Stimulated activated CD8-positive, alpha-beta memory T cell treated with anti-CD3 and anti-CD28 coated beads, Interleukin-12 subunit alpha, Interleukin-12 subunit beta, amount 100 ng/mL, for 4 hours (primary cell): ENCODE measurements around the gene CWF19L2.
"Not testable (repeated sequence)": the region's sequence is repeated elsewhere in the genome, so short reads cannot be mapped to it uniquely, and the experiment has no call there.

Experiments
- DNase-seq: peaks from one replicate; pipeline ENCODE4 v3.0.0-alpha.2; 2020; ENCODE audit warnings: low read depth

Gene CWF19L2

GRCh38 chr11:107457558-107458271 lies at the start of gene CWF19L2:
CWF19L2 (minus strand) TSS chr11:107457825; CDS start chr11:107457816, 9 bp downstream.
- DNase-seq: peak; percentile 76

GRCh38 chr11:107505647-107506225 lies 48.1 kb upstream of the CWF19L2 start:
- no peak for DNase-seq

- DNase-seq: no peak
Measured at GRCh38 chr11:107504981-107505380, 47.4 kb upstream of the CWF19L2 start.

- no peak for DNase-seq
Measured at GRCh38 chr11:107501713-107502112, 44.1 kb upstream of the CWF19L2 start.

GRCh38 chr11:107497371-107497770 lies 39.7 kb upstream of the CWF19L2 start:
- DNase-seq: not testable (repeated sequence)

GRCh38 chr11:107496011-107496410 lies 38.4 kb upstream of the CWF19L2 start:
- no peak for DNase-seq

- DNase-seq: no peak
Measured at GRCh38 chr11:107494055-107494454, 36.4 kb upstream of the CWF19L2 start.

- DNase-seq: no peak
Measured at GRCh38 chr11:107493117-107493516, 35.5 kb upstream of the CWF19L2 start.

GRCh38 chr11:107490836-107491235 lies 33.2 kb upstream of the CWF19L2 start:
- DNase-seq: no peak

- no peak for DNase-seq
Measured at GRCh38 chr11:107482234-107482633, 24.6 kb upstream of the CWF19L2 start.

GRCh38 chr11:107478922-107479321 lies 21.3 kb upstream of the CWF19L2 start:
- no peak for DNase-seq

GRCh38 chr11:107477820-107478219 lies 20.2 kb upstream of the CWF19L2 start:
- no peak for DNase-seq

GRCh38 chr11:107473792-107474191 lies 16.2 kb upstream of the CWF19L2 start:
- no peak for DNase-seq

- DNase-seq: no peak
Measured at GRCh38 chr11:107472966-107473365, 15.3 kb upstream of the CWF19L2 start.

- DNase-seq: no peak
Measured at GRCh38 chr11:107468596-107468995, 11.0 kb upstream of the CWF19L2 start.

- no peak for DNase-seq
Measured at GRCh38 chr11:107467696-107468095, 10.1 kb upstream of the CWF19L2 start.

- not testable (repeated sequence) for DNase-seq
Measured at GRCh38 chr11:107466275-107466866, 8.7 kb upstream of the CWF19L2 start.

GRCh38 chr11:107457205-107457557 lies 444 bp downstream of the CWF19L2 start:
- DNase-seq: no peak

- no peak for DNase-seq
Measured at GRCh38 chr11:107453594-107454286, 3.9 kb downstream of the CWF19L2 start.

GRCh38 chr11:107446822-107447431 lies 10.7 kb downstream of the CWF19L2 start:
- no peak for DNase-seq

GRCh38 chr11:107442715-107443215 lies 14.9 kb downstream of the CWF19L2 start:
- DNase-seq: no peak

- no peak for DNase-seq
Measured at GRCh38 chr11:107439586-107440167, 17.9 kb downstream of the CWF19L2 start.
